ENCODE measurements around the gene KCNG2.

Gene KCNG2

GRCh38 chr18:79797518-79798345 lies at the start of gene KCNG2:
KCNG2 (plus strand) TSS chr18:79797938; CDS start chr18:79863668, 65,730 bp downstream.
- H3K4me1 ChIP-seq (ENCODE audit: insufficient read depth, low read length, poor library complexity, severe bottlenecking): no peaks in the 10 kb centered on the region
- H3K9me2 ChIP-seq (replicated peaks; ENCODE audit: low read depth, low read length): no peaks in the 10 kb centered on the region
- H2AFZ ChIP-seq (ENCODE audit: low read length): no peak within 1 kb of the TSS
- TF ChIP-seq CTCF (conservative IDR thresholded peaks at IDR 0.05; ENCODE audit: low read length): no peak
- TF ChIP-seq EZH2phosphoT487 (IDR thresholded peaks at IDR 0.05; ENCODE audit: borderline replicate concordance): no peak
- H3K4me2 ChIP-seq (ENCODE audit: low read depth, low read length, poor library complexity, severe bottlenecking): no peak within 1 kb of the TSS
- no peaks in the 10 kb centered on the region for H4K20me1 ChIP-seq (ENCODE audit: insufficient read depth, low read length, poor library complexity, severe bottlenecking)
- no peaks in the 10 kb centered on the region for H3F3A ChIP-seq (ENCODE audit: low read depth)
- no peaks in the 10 kb centered on the region for H3K27me3 ChIP-seq (ENCODE audit: insufficient read depth, low read length, poor library complexity, severe bottlenecking)
- H3K9ac ChIP-seq (ENCODE audit: low read depth, low read length, poor library complexity, severe bottlenecking): no peak within 1 kb of the TSS
- H3K9me3 ChIP-seq (ENCODE audit: insufficient read depth, low read depth, low read length): peaks cover 5% of the 10 kb centered on the region; the same call in 1 of the 2 replicates
- no peak within 1 kb of the TSS for H3K4me3 ChIP-seq (ENCODE audit: low read length, poor library complexity, severe bottlenecking)
- no peaks in the 10 kb centered on the region for H3K79me2 ChIP-seq (ENCODE audit: insufficient read depth, low read length)
- no peaks in the 10 kb centered on the region for H3K36me3 ChIP-seq (ENCODE audit: insufficient read depth, low read length)

GRCh38 chr18:79748321-79749180 lies 49.2 kb upstream of the KCNG2 start:
- H3F3A ChIP-seq (ENCODE audit: low read depth): no peaks in the 10 kb centered on the region
- TF ChIP-seq EZH2phosphoT487 (IDR thresholded peaks at IDR 0.05; ENCODE audit: borderline replicate concordance): no peak
- no peak for TF ChIP-seq CTCF (conservative IDR thresholded peaks at IDR 0.05; ENCODE audit: low read length)

GRCh38 chr18:79749251-79750191 lies 48.2 kb upstream of the KCNG2 start:
- Histone ChIP-seq H3K9me3 (ENCODE audit: insufficient read depth, low read depth, low read length) (no peaks in the 10 kb centered on the region), H3K9me2 (replicated peaks; ENCODE audit: low read depth, low read length) (no peaks in the 10 kb centered on the region), H3F3A (ENCODE audit: low read depth) (no peaks in the 10 kb centered on the region), H3K27me3 (ENCODE audit: insufficient read depth, low read length, poor library complexity, severe bottlenecking) (no peaks in the 10 kb centered on the region), H4K20me1 (ENCODE audit: insufficient read depth, low read length, poor library complexity, severe bottlenecking) (no peaks in the 10 kb centered on the region), H3K36me3 (ENCODE audit: insufficient read depth, low read length) (peaks cover 13% of the 10 kb centered on the region; the same call in 1 of the 2 replicates), H3K9ac (ENCODE audit: low read depth, low read length, poor library complexity, severe bottlenecking) (no peak overlapping the region), H2AFZ (ENCODE audit: low read length) (no peak overlapping the region), H3K4me1 (ENCODE audit: insufficient read depth, low read length, poor library complexity, severe bottlenecking) (no peaks in the 10 kb centered on the region), H3K4me2 (ENCODE audit: low read depth, low read length, poor library complexity, severe bottlenecking) (no peak overlapping the region), H3K4me3 (ENCODE audit: low read length, poor library complexity, severe bottlenecking) (no peak overlapping the region), H3K79me2 (ENCODE audit: insufficient read depth, low read length) (no peaks in the 10 kb centered on the region)
- TF ChIP-seq CTCF (conservative IDR thresholded peaks at IDR 0.05; ENCODE audit: low read length) (no peak), EZH2phosphoT487 (IDR thresholded peaks at IDR 0.05; ENCODE audit: borderline replicate concordance) (no peak)

More at GRCh38 chr18:79748321-79749180, 49.2 kb upstream of the KCNG2 start:
- H4K20me1 ChIP-seq (ENCODE audit: insufficient read depth, low read length, poor library complexity, severe bottlenecking): no peaks in the 10 kb centered on the region
- H3K36me3 ChIP-seq (ENCODE audit: insufficient read depth, low read length): peaks cover 4% of the 10 kb centered on the region; the same call in 1 of the 2 replicates
- no peaks in the 10 kb centered on the region for H3K9me3 ChIP-seq (ENCODE audit: insufficient read depth, low read depth, low read length)
- no peaks in the 10 kb centered on the region for H3K4me1 ChIP-seq (ENCODE audit: insufficient read depth, low read length, poor library complexity, severe bottlenecking)
- no peak overlapping the region for H2AFZ ChIP-seq (ENCODE audit: low read length)
- no peak overlapping the region for H3K4me3 ChIP-seq (ENCODE audit: low read length, poor library complexity, severe bottlenecking)
- no peaks in the 10 kb centered on the region for H3K9me2 ChIP-seq (replicated peaks; ENCODE audit: low read depth, low read length)
- no peaks in the 10 kb centered on the region for H3K79me2 ChIP-seq (ENCODE audit: insufficient read depth, low read length)
- no peak overlapping the region for H3K9ac ChIP-seq (ENCODE audit: low read depth, low read length, poor library complexity, severe bottlenecking)
- no peaks in the 10 kb centered on the region for H3K27me3 ChIP-seq (ENCODE audit: insufficient read depth, low read length, poor library complexity, severe bottlenecking)
- no peak overlapping the region for H3K4me2 ChIP-seq (ENCODE audit: low read depth, low read length, poor library complexity, severe bottlenecking)

Measured in Loucy (cell line).